Parathyroid adenoma (tissue), 2 donors: ENCODE results near the gene IFI27L1.

Experiments used
- H2AFZ ChIP-seq: fragments of 300-600 bp; sonication (generic); one replicate; pipeline ENCODE4 v1.7.0; 2017; ENCODE audit warnings: antibody characterized with exemption, mild to moderate bottlenecking
- H3K27ac ChIP-seq: fragments of 300-600 bp; sonication (generic); one replicate; pipeline ENCODE4 v1.7.0; 2017
- H3K27me3 ChIP-seq: fragments of 300-600 bp; sonication (generic); one replicate; pipeline ENCODE4 v1.7.0; 2017; ENCODE audit warnings: low read length; ENCODE audit not compliant: control insufficient read depth, insufficient read depth
- H3K36me3 ChIP-seq: fragments of 300-600 bp; sonication (generic); one replicate; pipeline ENCODE4 v1.7.0; 2017; ENCODE audit warnings: low read length; ENCODE audit not compliant: control insufficient read depth, insufficient read depth
- H3K4me1 ChIP-seq: fragments of 300-600 bp; sonication (generic); one replicate; pipeline ENCODE4 v1.7.0; 2017; ENCODE audit warnings: control low read depth
- H3K4me2 ChIP-seq: fragments of 300-600 bp; sonication (generic); one replicate; pipeline ENCODE4 v1.7.0; 2017; ENCODE audit warnings: low read length
- H3K4me3 ChIP-seq: fragments of 300-600 bp; sonication (generic); one replicate; pipeline ENCODE4 v1.7.0; 2017; ENCODE audit warnings: low read depth, low read length
- H3K79me2 ChIP-seq: fragments of 300-600 bp; sonication (generic); one replicate; pipeline ENCODE4 v1.7.0; 2017; ENCODE audit warnings: control low read depth
- H3K9ac ChIP-seq: fragments of 300-600 bp; sonication (generic); one replicate; pipeline ENCODE4 v1.7.0; 2017; ENCODE audit warnings: mild to moderate bottlenecking
- H3K9me3 ChIP-seq: fragments of 300-600 bp; sonication (generic); one replicate; pipeline ENCODE4 v1.7.0; 2017; ENCODE audit warnings: low read length; ENCODE audit not compliant: control insufficient read depth
- TF ChIP-seq, protein P1 (sequence below): fragments of 300-600 bp; sonication (generic); IDR thresholded peaks from one replicate; pipeline ENCODE4 v1.7.0; 2017; ENCODE audit warnings: antibody characterized with exemption, mild to moderate bottlenecking
- donor health status: primary hyperparathyroidism.

Gene IFI27L1

GRCh38 chr14:94047581-94047980 is 33.5 kb upstream of the IFI27L1 start:
- Histone ChIP-seq H3K4me1 (peaks cover 12% of the 10 kb centered on the region), H3K27ac (no peak overlapping the region), H3K9me3 (no peaks in the 10 kb centered on the region), H3K79me2 (peaks cover 3% of the 10 kb centered on the region), H3K4me3 (no peak overlapping the region), H2AFZ (no peak overlapping the region), H3K27me3 (no peaks in the 10 kb centered on the region), H3K9ac (no peak overlapping the region), H3K36me3 (no peaks in the 10 kb centered on the region), H3K4me2 (no peak overlapping the region)
- TF ChIP-seq, protein P1, sequence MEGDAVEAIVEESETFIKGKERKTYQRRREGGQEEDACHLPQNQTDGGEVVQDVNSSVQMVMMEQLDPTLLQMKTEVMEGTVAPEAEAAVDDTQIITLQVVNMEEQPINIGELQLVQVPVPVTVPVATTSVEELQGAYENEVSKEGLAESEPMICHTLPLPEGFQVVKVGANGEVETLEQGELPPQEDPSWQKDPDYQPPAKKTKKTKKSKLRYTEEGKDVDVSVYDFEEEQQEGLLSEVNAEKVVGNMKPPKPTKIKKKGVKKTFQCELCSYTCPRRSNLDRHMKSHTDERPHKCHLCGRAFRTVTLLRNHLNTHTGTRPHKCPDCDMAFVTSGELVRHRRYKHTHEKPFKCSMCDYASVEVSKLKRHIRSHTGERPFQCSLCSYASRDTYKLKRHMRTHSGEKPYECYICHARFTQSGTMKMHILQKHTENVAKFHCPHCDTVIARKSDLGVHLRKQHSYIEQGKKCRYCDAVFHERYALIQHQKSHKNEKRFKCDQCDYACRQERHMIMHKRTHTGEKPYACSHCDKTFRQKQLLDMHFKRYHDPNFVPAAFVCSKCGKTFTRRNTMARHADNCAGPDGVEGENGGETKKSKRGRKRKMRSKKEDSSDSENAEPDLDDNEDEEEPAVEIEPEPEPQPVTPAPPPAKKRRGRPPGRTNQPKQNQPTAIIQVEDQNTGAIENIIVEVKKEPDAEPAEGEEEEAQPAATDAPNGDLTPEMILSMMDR: no peak

DNA sequence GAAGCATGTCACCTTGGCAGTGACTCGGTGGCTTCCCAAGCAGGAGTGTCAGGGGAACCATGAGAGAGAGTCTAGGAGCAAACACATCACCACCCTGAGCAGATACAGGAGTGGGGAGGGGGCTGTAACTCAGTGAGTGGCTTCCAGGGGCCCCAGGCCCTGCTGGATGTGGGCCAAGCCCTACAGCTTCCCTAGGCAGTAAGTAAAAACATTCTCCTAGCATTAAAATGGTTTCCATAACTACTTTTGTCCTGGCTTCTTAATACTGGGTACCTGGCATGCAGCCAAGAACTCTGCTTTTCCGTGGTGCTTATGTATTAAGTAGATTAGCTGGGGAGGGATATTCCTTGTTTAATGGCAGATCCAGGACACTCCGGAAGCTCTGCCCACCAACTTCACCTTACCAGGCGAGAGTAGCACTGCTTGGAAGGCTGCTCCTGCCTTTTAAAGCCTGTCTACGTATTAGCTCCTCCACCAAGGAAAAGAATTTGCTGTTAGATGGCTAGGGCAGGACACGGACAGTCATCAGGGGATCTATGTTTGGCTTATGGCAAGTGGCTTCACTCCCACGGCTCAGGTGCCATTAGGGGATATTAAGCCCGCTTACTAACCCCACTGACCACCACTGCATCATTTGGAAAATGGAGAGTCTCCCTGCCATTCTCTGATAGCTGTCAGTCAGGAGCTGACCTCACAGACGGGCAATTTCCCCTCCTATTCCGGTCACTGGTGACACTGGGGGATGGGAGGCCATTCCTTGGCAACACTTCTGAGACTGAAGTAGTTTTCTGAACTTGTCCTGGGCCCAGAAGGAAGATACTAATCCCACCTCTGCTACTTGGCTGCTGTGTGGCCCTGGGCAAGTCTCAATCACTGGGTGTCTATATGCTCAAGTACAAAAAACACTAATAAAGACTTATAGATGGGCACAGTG is 32.2 kb upstream of the IFI27L1 start:
- Histone ChIP-seq H3K9ac (no peak overlapping the region), H3K4me1 (peaks cover 18% of the 10 kb centered on the region), H3K4me3 (no peak overlapping the region), H3K4me2 (no peak overlapping the region), H3K36me3 (no peaks in the 10 kb centered on the region), H3K79me2 (peaks cover 3% of the 10 kb centered on the region), H3K9me3 (no peaks in the 10 kb centered on the region), H2AFZ (no peak overlapping the region), H3K27ac (no peak overlapping the region), H3K27me3 (no peaks in the 10 kb centered on the region)
- TF ChIP-seq, protein P1: no peak

DNA sequence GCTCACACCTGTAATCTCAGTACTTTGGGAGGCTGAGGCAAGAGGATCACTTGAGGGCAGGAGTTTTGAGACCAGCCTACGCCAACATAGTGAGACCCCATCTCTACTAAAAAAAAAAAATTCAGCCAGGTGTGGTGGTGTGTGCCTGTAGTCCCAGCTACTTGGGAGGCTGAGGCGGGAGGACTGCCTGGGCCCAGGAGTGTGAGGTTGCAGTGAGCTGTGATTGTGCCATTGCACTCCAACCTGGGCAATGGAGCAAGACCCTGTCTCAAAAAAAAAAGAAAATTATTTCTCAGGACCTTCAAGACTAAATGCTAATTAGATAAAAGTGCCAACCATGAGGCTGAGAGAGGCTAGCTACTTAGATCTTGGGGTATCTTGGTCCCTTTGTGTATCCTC is 31.5 kb upstream of the IFI27L1 start:
- Histone ChIP-seq H3K9ac (no peak overlapping the region), H3K4me3 (no peak overlapping the region), H3K27me3 (no peaks in the 10 kb centered on the region), H3K36me3 (no peaks in the 10 kb centered on the region), H3K27ac (no peak overlapping the region), H3K4me2 (no peak overlapping the region), H3K9me3 (no peaks in the 10 kb centered on the region), H3K79me2 (peaks cover 3% of the 10 kb centered on the region), H3K4me1 (peaks cover 18% of the 10 kb centered on the region), H2AFZ (no peak overlapping the region)
- TF ChIP-seq, protein P1: no peak

GRCh38 chr14:94050231-94050880 is 30.8 kb upstream of the IFI27L1 start:
- no peak overlapping the region for H3K9ac ChIP-seq
- no peak overlapping the region for H3K27ac ChIP-seq
- H3K36me3 ChIP-seq: no peaks in the 10 kb centered on the region

More at GRCh38 chr14:94050231-94050880, 30.8 kb upstream of the IFI27L1 start:
- Histone ChIP-seq H2AFZ (no peak overlapping the region), H3K4me3 (no peak overlapping the region), H3K4me2 (no peak overlapping the region), H3K4me1 (peaks cover 18% of the 10 kb centered on the region), H3K9me3 (no peaks in the 10 kb centered on the region), H3K79me2 (peaks cover 3% of the 10 kb centered on the region), H3K27me3 (no peaks in the 10 kb centered on the region)
- TF ChIP-seq, protein P1: no peak
